Measurements from ENCODE around the gene RHOA. TPM values are rescaled to one million over a fixed set of nuclear protein-coding genes. Genes with fewer than 3 reads are reported as not detected.

The RHOA gene
- total and polyA plus RNA-seq, 2 of the 8 experiments (the other 6 are each of a cell fraction or from before 2014, with no cell fraction given) = 176 to 397 TPM

- DNase-seq (ENCODE audit: low read depth in 1 of 2, low spot score in 2 of 2) (no peak), FAIRE-seq (no peak)
- Histone ChIP-seq H3K4me2 (ENCODE audit: insufficient read depth in 1 of 2, low read depth in 2 of 2, low read length in 2 of 2) (no peak overlapping the region), H2BK120ac (replicated peaks; ENCODE audit: low read depth, low read length) (no peak overlapping the region), H3K27me3 (replicated peaks in 1 of 4; ENCODE audit: control insufficient read depth in 3 of 4, extremely low read depth in 1 of 4, insufficient read depth in 3 of 4, low read length in 3 of 4) (no peaks in the 10 kb centered on the region), H3K14ac (ENCODE audit: insufficient read length) (no peak overlapping the region), H3K4me1 (replicated peaks in 1 of 4; ENCODE audit: control insufficient read depth in 3 of 4, insufficient read depth in 4 of 4, low read length in 3 of 4) (no peaks in the 10 kb centered on the region), H4K91ac (replicated peaks; ENCODE audit: insufficient read length, low read length) (no peak overlapping the region), H3K36me3 (ENCODE audit: control insufficient read depth in 2 of 4, insufficient read depth in 4 of 4, low read length in 3 of 4) (peaks cover 0 to 35% (median 16%) of the 10 kb centered on the region in 4 experiments; a peak in 6 of 8 replicates), H3K4ac (replicated peaks; ENCODE audit: insufficient read length, low read depth, low read length) (no peak overlapping the region), H3K23me2 (ENCODE audit: low read depth, low read length) (no peaks in the 10 kb centered on the region), H3K18ac (ENCODE audit: extremely low read depth, low read length) (no peak overlapping the region), H3K23ac (ENCODE audit: insufficient read length) (no peak overlapping the region), H3K4me3 (ENCODE audit: extremely low read depth in 1 of 4, insufficient read depth in 2 of 4, low read depth in 3 of 4, low read length in 4 of 4) (no peak overlapping the region), H4K5ac (ENCODE audit: insufficient read length, low read depth, low read length) (no peak overlapping the region), H2AK5ac (ENCODE audit: low read depth, low read length) (no peak overlapping the region), H2AFZ (ENCODE audit: low read length) (no peak overlapping the region), H3K9me3 (ENCODE audit: insufficient read depth in 2 of 2, low read depth in 1 of 2, low read length in 1 of 2) (no peaks in the 10 kb centered on the region), H2BK5ac (ENCODE audit: low read depth, low read length) (no peak overlapping the region), H4K8ac (ENCODE audit: extremely low read depth, insufficient read depth, low read length) (no peak overlapping the region), H2BK12ac (ENCODE audit: low read depth, low read length) (no peak overlapping the region), H4K20me1 (replicated peaks in 1 of 2; ENCODE audit: control insufficient read depth in 1 of 2, insufficient read depth in 2 of 2, low read length in 2 of 2) (no peaks in the 10 kb centered on the region), H3K27ac (ENCODE audit: low read depth, low read length) (no peak overlapping the region), H2BK20ac (ENCODE audit: low read length) (no peak overlapping the region), H3K56ac (replicated peaks; ENCODE audit: insufficient read length, low read depth, low read length) (no peak overlapping the region), H3K79me1 (ENCODE audit: low read depth, low read length) (no peaks in the 10 kb centered on the region), H3K79me2 (ENCODE audit: control insufficient read depth in 1 of 2, insufficient read depth in 2 of 2, low read length in 2 of 2) (no peaks in the 10 kb centered on the region), H3K9ac (replicated peaks in 1 of 4; ENCODE audit: extremely low read depth in 1 of 4, low read depth in 3 of 4, low read length in 3 of 4) (no peak overlapping the region), H2BK15ac (ENCODE audit: low read length) (no peak overlapping the region)
- WGBS, 2 experiments (ENCODE audit: extremely low coverage in 1 of 2, insufficient coverage in 1 of 2, insufficient read length in 1 of 2, insufficient replicate concordance in 2 of 2, low coverage in 1 of 2, low lambda C conversion rate in 2 of 2, missing lambda C conversion rate in 1 of 2) = 93% methylated on average over 4 of the region's 4 CpGs; no CpG with 5 or more reads in 1 of the 2 experiments
- CTCF ChIA-PET (ENCODE audit: partially characterized antibody) = no interaction called here
- TF ChIP-seq RNF2 (IDR thresholded peaks at IDR 0.05; ENCODE audit: borderline replicate concordance, low read depth, low read length, missing control alignments, poor library complexity, severe bottlenecking) (no peak), POLR2AphosphoS5 (IDR thresholded peaks at IDR 0.05; ENCODE audit: low read depth, low read length) (no peak), E2F6 (IDR thresholded peaks at IDR 0.05) (no peak), CEBPB (IDR thresholded peaks at IDR 0.05; ENCODE audit: low read depth, low read length) (no peak), PHF8 (conservative IDR thresholded peaks at IDR 0.05; ENCODE audit: low read depth, low read length) (no peak), NRF1 (IDR thresholded peaks at IDR 0.05; ENCODE audit: low read depth, low read length) (no peak), SIX5 (IDR thresholded peaks at IDR 0.05; ENCODE audit: low read depth, low read length) (no peak), BRCA1 (IDR thresholded peaks at IDR 0.05; ENCODE audit: low read depth, low read length) (no peak), POU5F1 (IDR thresholded peaks at IDR 0.05; ENCODE audit: low read depth, low read length) (no peak)
- POLR2A ChIA-PET (ENCODE audit: partially characterized antibody) = interaction anchor here (1.2 kb wide), 1 partner anchor 9 kb away, joined by 4 read pairs; no protein-coding TSS in a partner anchor
Observed at GRCh38 chr3:49329186-49329585, 82.6 kb downstream of the RHOA start.
